HG02763 (cell line): Measurements from ENCODE around the gene ERICH6.

Experiments used
- ATAC-seq: cut with Tn5 transposase; IDR thresholded peaks from one replicate; pipeline ENCODE4 v1.9.1; 2021; ENCODE audit warnings: mild to moderate bottlenecking, moderate library complexity; ENCODE audit not compliant: unreplicated experiment

The ERICH6 gene

GRCh38 chr3:150620002-150620689, 83.6 kb downstream of the ERICH6 start:
- no peak for ATAC-seq

DNA sequence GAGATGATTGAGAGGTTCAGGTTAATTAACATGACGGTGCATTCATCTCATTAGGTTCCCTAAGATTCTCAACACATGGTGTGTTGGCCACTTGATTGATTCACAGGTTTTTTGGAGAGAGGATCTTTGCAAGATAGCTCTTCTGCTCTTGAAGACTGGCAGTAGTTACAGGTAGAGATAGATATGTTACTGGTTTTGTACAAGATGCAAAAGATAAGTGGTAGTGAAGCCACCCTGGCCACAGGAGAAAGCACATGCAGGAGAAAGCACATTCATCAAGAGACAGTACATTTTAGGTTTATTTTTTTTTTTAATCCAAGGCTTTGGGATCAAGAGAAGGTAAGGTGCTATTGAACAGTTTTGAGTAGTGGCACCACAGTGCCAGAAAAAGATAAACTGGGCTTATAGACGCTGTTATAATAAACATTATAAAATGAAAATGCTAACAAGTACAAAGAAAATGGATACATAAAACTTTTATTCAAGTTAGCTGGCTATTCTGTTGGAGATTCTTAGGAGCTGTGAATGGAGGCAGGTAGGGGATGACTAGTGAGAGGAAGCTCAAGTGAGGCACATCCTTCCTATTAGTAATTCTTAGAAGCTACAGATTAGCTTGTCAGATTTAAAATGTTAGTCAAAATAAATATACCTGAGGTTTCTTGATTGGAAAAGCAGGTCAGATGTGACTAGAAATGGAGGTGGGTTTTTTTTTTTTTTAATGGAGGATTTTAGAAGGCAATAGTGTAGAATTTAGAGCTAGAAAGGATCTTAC, 89.8 kb downstream of the ERICH6 start:
- no peak for ATAC-seq

DNA sequence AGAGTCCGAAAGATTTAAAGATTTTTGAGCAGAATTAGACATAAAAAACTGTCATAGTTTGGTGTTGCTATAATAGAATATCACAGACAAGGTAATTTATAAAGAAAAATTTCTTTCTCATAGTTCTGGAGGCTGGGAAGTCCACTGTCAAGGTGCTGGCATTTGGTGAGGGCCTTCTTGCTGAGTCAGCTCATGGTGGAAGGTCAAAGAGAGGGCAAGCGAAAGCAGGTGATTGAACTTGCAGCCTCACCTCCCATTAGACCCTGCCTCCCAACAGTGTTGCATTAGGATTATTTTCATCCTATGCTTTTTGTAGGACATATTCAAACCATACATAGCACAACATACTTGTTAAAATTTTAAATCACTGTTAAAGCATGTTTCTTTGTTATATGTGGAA, 90.7 kb downstream of the ERICH6 start:
- no peak for ATAC-seq

GRCh38 chr3:150612494-150612893, 91.2 kb downstream of the ERICH6 start:
- no peak for ATAC-seq

- ATAC-seq, result no peak
These were observed 92.1 kb downstream of the ERICH6 start for GRCh38 chr3:150611666-150612065.

- ATAC-seq, result no peak
These were observed 92.9 kb downstream of the ERICH6 start for GRCh38 chr3:150610785-150611184.

DNA sequence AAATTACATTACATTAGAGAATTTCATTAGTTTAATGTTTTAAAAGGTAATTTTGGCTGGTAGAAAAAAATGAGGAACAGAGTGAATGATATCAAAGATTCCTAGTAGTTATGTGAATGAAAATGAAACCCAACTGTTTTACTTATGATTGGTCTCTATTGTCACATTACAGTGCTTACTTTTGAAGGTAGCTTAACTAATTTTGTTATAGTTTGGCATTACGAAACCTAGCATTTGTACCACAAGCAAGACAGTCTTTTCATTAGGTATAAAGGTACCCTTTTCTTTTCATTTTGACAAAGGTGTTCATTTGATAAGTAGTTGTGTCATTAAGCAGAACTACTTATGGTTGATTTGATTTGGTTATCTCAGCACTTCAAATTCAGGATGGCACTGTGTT, 93.7 kb downstream of the ERICH6 start:
- ATAC-seq, result no peak
